Natural killer cell (primary cell): ENCODE results near the gene SULT2A1. TPM values are rescaled to one million over a fixed set of nuclear protein-coding genes. Genes with fewer than 3 reads are reported as not detected.
A peak's percentile ranks its signal among the peaks of the same experiment; 100 is the strongest.
"Not testable (repeated sequence)": the region's sequence is repeated elsewhere in the genome, so short reads cannot be mapped to it uniquely, and the experiment has no call there.

Experiments used
- ATAC-seq, 3 donors: fragments of 150-1000 bp in 2 of 3; fragments of 200-7000 bp in 1 of 3; cut with Tn5 transposase; 1 replicate in 1 of 3; 2 replicates in 2 of 3; pipeline ENCODE4 v1.10.0; 2021; ENCODE audit warnings: mild to moderate bottlenecking in 2 of 3, moderate library complexity in 2 of 3
- DNase-seq, 2 donors: peaks; one replicate each; pipeline versions ENCODE4 v3.0.0 to v3.0.0-alpha.2; 2013 to 2021; ENCODE audit warnings: mixed read lengths in 1 of 2
- H3K27ac ChIP-seq: one replicate; pipeline ENCODE4 v1.5.1; 2013; ENCODE audit warnings: mild to moderate bottlenecking, low read length
- H3K27me3 ChIP-seq: one replicate; pipeline ENCODE4 v1.6.1; 2013; ENCODE audit warnings: low read length; ENCODE audit not compliant: control insufficient read depth, insufficient read depth
- H3K36me3 ChIP-seq: one replicate; pipeline ENCODE4 v1.6.1; 2013; ENCODE audit warnings: low read length; ENCODE audit not compliant: control insufficient read depth, insufficient read depth
- H3K4me1 ChIP-seq: one replicate; pipeline ENCODE4 v1.6.1; 2013; ENCODE audit warnings: low read length; ENCODE audit not compliant: control insufficient read depth, insufficient read depth
- H3K4me3 ChIP-seq: one replicate; pipeline ENCODE4 v1.5.1; 2013; ENCODE audit warnings: low read length
- H3K9me3 ChIP-seq: one replicate; pipeline ENCODE4 v1.6.1; 2013; ENCODE audit warnings: low read length; ENCODE audit not compliant: control insufficient read depth, insufficient read depth
- H3K27ac Mint-ChIP-seq, 2 donors: one replicate each; pipeline ENCODE4 v1.8.0; 2022; ENCODE audit warnings: mild to moderate bottlenecking in 2 of 2, mixed read lengths in 2 of 2, moderate library complexity in 1 of 2
- H3K27me3 Mint-ChIP-seq, 2 donors: one replicate each; pipeline ENCODE4 v1.8.0; 2022; ENCODE audit warnings: low read depth in 2 of 2, mixed read lengths in 2 of 2
- H3K36me3 Mint-ChIP-seq: one replicate; pipeline ENCODE4 v1.8.0; 2022; ENCODE audit warnings: mixed read lengths
- H3K4me1 Mint-ChIP-seq, 2 donors: one replicate each; pipeline ENCODE4 v1.8.0; 2022; ENCODE audit warnings: mixed read lengths in 2 of 2
- H3K4me3 Mint-ChIP-seq: one replicate; pipeline ENCODE4 v1.8.0; 2022; ENCODE audit warnings: mild to moderate bottlenecking, moderate library complexity, mixed read lengths
- H3K9me3 Mint-ChIP-seq, 2 donors: one replicate each; pipeline ENCODE4 v1.8.0; 2022; ENCODE audit warnings: mixed read lengths in 2 of 2
- CTCF ChIP-seq: fragments of 200-600 bp; IDR thresholded peaks from one replicate; pipeline ENCODE4 v1.8.0; 2022; ENCODE audit warnings: antibody characterized with exemption
- WGBS: methylation state at CpG from one replicate; pipeline ENCODE4 v1.1.7; 2013; ENCODE audit warnings: missing lambda C conversion rate; ENCODE audit not compliant: insufficient coverage; 5-methylcytosine and 5-hydroxymethylcytosine counted together
- intact Hi-C: fragments of 100-400 bp; cut with micrococcal nuclease; formaldehyde crosslinking; loops from one replicate; pipeline ENCODE4 v1.14.2; 2022
- total RNA-seq, 4 donors: library from RNA; stranded (reverse); fragments of 120-200 nt in 1 of 4; gene quantifications; one replicate each; pipeline versions ENCODE4 v1.2.3 to v1.2.4, GENCODE V29; 2013 to 2022

SULT2A1 gene
- total RNA-seq, 3 donors from 2014 or later (not counting 1 experiment from before 2014, with no cell fraction given) = not detected

GRCh38 chr19:47860602-47861297 is 25.4 kb downstream of the SULT2A1 start:
- Mint-ChIP-seq H3K36me3 (no peaks in the 10 kb centered on the region), H3K9me3 (no peaks in the 10 kb centered on the region), H3K27me3 (peaks cover 13 to 17% of the 10 kb centered on the region in 2 donors), H3K27ac (no peak overlapping the region), H3K4me3 (no peak overlapping the region), H3K4me1 (peaks cover 0 to 5% of the 10 kb centered on the region in 2 donors)
- no peak for DNase-seq
- ATAC-seq = no peak
- Histone ChIP-seq H3K9me3 (no peaks in the 10 kb centered on the region), H3K36me3 (no peaks in the 10 kb centered on the region), H3K27me3 (no peaks in the 10 kb centered on the region), H3K27ac (no peak overlapping the region), H3K4me1 (no peaks in the 10 kb centered on the region), H3K4me3 (no peak overlapping the region)
- no peak for TF ChIP-seq CTCF
- intact Hi-C loops = no loop called here
- 63% methylated on average over 24 of the region's 34 CpGs for WGBS

GRCh38 chr19:47859838-47860237 is 26.3 kb downstream of the SULT2A1 start:
- H3K27ac Mint-ChIP-seq, H3K36me3 ChIP-seq, H3K9me3 Mint-ChIP-seq, H3K27me3 ChIP-seq, H3K4me1 ChIP-seq, H3K36me3 Mint-ChIP-seq, intact Hi-C loops, H3K9me3 ChIP-seq, H3K4me3 Mint-ChIP-seq, ATAC-seq, H3K27ac ChIP-seq, DNase-seq, H3K4me3 ChIP-seq, H3K4me1 Mint-ChIP-seq: not testable (repeated sequence)
- 91% methylated on average over 11 of the region's 17 CpGs for WGBS
- peaks cover 8 to 22% of the 10 kb centered on the region in 2 donors for H3K27me3 Mint-ChIP-seq

- H3K4me3 Mint-ChIP-seq, H3K36me3 Mint-ChIP-seq, H3K27ac ChIP-seq, intact Hi-C loops, H3K27ac Mint-ChIP-seq, H3K4me1 ChIP-seq, H3K4me3 ChIP-seq, H3K36me3 ChIP-seq, H3K9me3 Mint-ChIP-seq, DNase-seq, H3K27me3 ChIP-seq, H3K4me1 Mint-ChIP-seq, H3K9me3 ChIP-seq: not testable (repeated sequence)
- peaks cover 8 to 23% of the 10 kb centered on the region in 2 donors for H3K27me3 Mint-ChIP-seq
- WGBS = 84% methylated on average over 9 of the region's 9 CpGs
- peak in 1 of 3 donors; percentile 7 for ATAC-seq
These were observed 27.3 kb downstream of the SULT2A1 start, which contains the start of gene TPRX2 for GRCh38 chr19:47858646-47859285. Gene TPRX2, plus strand, starts transcription at chr19:47859235. Its CDS starts 12 bp downstream, at chr19:47859247.

GRCh38 chr19:47858231-47858630 is 27.9 kb downstream of the SULT2A1 start:
- 92% methylated on average over 9 of the region's 9 CpGs for WGBS
- intact Hi-C loops = not testable (repeated sequence)
- H3K27me3 Mint-ChIP-seq = peaks cover 7 to 28% of the 10 kb centered on the region in 2 donors

DNA sequence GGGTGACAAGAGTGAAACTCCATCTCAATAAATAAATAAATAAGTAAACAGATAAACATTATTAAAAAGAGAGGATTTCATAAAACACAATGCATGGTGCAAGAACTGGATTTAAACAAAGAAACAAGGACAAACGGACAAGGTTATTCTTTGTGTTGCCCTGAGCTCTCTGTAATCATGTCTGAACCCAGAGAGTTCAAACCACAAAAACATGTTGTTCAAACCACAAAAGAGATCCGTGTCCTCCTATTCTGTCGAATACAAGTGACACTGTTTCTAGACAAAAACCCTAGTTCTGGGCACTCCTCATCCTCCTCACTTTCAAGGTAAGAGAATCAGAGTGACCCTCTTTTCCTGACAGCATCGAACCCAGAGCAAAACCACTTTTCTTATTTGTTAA is 31.7 kb downstream of the SULT2A1 start:
- Mint-ChIP-seq H3K27ac (no peak overlapping the region), H3K4me1 (peaks cover 3 to 4% of the 10 kb centered on the region in 2 donors), H3K9me3 (no peaks in the 10 kb centered on the region), H3K27me3 (peaks cover 18 to 45% of the 10 kb centered on the region in 2 donors), H3K36me3 (no peaks in the 10 kb centered on the region), H3K4me3 (no peak overlapping the region)
- Histone ChIP-seq H3K4me1 (no peaks in the 10 kb centered on the region), H3K27me3 (peaks cover 2% of the 10 kb centered on the region), H3K27ac (no peak overlapping the region), H3K36me3 (no peaks in the 10 kb centered on the region), H3K4me3 (no peak overlapping the region), H3K9me3 (no peaks in the 10 kb centered on the region)
- no peak for ATAC-seq
- TF ChIP-seq CTCF = no peak
- 13% methylated on average over 4 of the region's 4 CpGs for WGBS
- no peak for DNase-seq
- intact Hi-C loops = no loop called here

More at GRCh38 chr19:47858231-47858630, 27.9 kb downstream of the SULT2A1 start:
- H3K36me3 Mint-ChIP-seq, H3K9me3 ChIP-seq, H3K27me3 ChIP-seq, H3K36me3 ChIP-seq, H3K4me3 ChIP-seq, H3K4me3 Mint-ChIP-seq, H3K4me1 Mint-ChIP-seq, H3K27ac ChIP-seq, H3K27ac Mint-ChIP-seq, H3K9me3 Mint-ChIP-seq, H3K4me1 ChIP-seq, ATAC-seq, DNase-seq: not testable (repeated sequence)
